ENCODE results near the gene ITGBL1. TPM values are rescaled to one million over a fixed set of nuclear protein-coding genes. Genes with fewer than 3 reads are reported as not detected.

The ITGBL1 gene
- total and polyA plus RNA-seq, 8 donors, result 0.53 to 36.6 (median 4.8) TPM; not detected in 1

GRCh38 chr13:101690871-101691270, 238.4 kb downstream of the ITGBL1 start:
- intact Hi-C loops (cut with DNase I; ENCODE audit: low total_unique reads), result no loop called here
- no peak overlapping the region for H3K27ac ChIP-seq
- TF ChIP-seq POLR2A (IDR thresholded peaks at IDR 0.05) (no peak), EP300 (IDR thresholded peaks at IDR 0.05) (no peak), CTCF (IDR thresholded peaks at IDR 0.05) (no peak), POLR2AphosphoS5 (IDR thresholded peaks at IDR 0.05) (no peak)

GRCh38 chr13:101691341-101691860, 238.9 kb downstream of the ITGBL1 start:
- intact Hi-C loops (cut with DNase I; ENCODE audit: low total_unique reads), result no loop called here
- Histone ChIP-seq H3K27ac (no peak overlapping the region), H3K27me3 (no peaks in the 10 kb centered on the region), H3K9me3 (no peaks in the 10 kb centered on the region), H3K36me3 (no peaks in the 10 kb centered on the region), H3K4me1 (no peaks in the 10 kb centered on the region), H3K4me3 (no peak overlapping the region)
- WGBS, 5 donors, result 83 to 91% (median 87%) methylated on average over 3 of the region's 3 CpGs
- no peak for DNase-seq
- TF ChIP-seq POLR2A (IDR thresholded peaks at IDR 0.05) (no peak), EP300 (IDR thresholded peaks at IDR 0.05) (no peak), POLR2AphosphoS5 (IDR thresholded peaks at IDR 0.05) (no peak), CTCF (IDR thresholded peaks at IDR 0.05) (no peak)

More at GRCh38 chr13:101690871-101691270, 238.4 kb downstream of the ITGBL1 start:
- Histone ChIP-seq H3K9me3 (no peaks in the 10 kb centered on the region), H3K36me3 (no peaks in the 10 kb centered on the region), H3K4me1 (no peaks in the 10 kb centered on the region), H3K27me3 (no peaks in the 10 kb centered on the region), H3K4me3 (no peak overlapping the region)
- DNase-seq, result no peak
- WGBS, 5 donors, result 38 to 50% (median 44%) methylated on average over 2 of the region's 2 CpGs

GRCh38 chr13:101695870-101696516, 243.5 kb downstream of the ITGBL1 start:
- no peaks in the 10 kb centered on the region for H3K9me3 ChIP-seq
- intact Hi-C loops (cut with DNase I; ENCODE audit: low total_unique reads), result no loop called here

GRCh38 chr13:101697745-101698144, 245.3 kb downstream of the ITGBL1 start:
- H3K4me3 ChIP-seq, result no peak overlapping the region
- H3K9me3 ChIP-seq, result no peaks in the 10 kb centered on the region
- no peaks in the 10 kb centered on the region for H3K36me3 ChIP-seq
- TF ChIP-seq EP300 (IDR thresholded peaks at IDR 0.05) (no peak), POLR2AphosphoS5 (IDR thresholded peaks at IDR 0.05) (no peak), POLR2A (IDR thresholded peaks at IDR 0.05) (no peak), CTCF (IDR thresholded peaks at IDR 0.05) (no peak)
- H3K27ac ChIP-seq, result no peak overlapping the region
- no peaks in the 10 kb centered on the region for H3K4me1 ChIP-seq
- no peaks in the 10 kb centered on the region for H3K27me3 ChIP-seq
- intact Hi-C loops (cut with DNase I; ENCODE audit: low total_unique reads), result no loop called here
- 73 to 80% (median 75%) methylated on average over 3 of the region's 3 CpGs for WGBS, 5 donors
- no peak for DNase-seq

More at GRCh38 chr13:101695870-101696516, 243.5 kb downstream of the ITGBL1 start:
- Histone ChIP-seq H3K36me3 (no peaks in the 10 kb centered on the region), H3K27me3 (no peaks in the 10 kb centered on the region), H3K27ac (no peak overlapping the region), H3K4me1 (no peaks in the 10 kb centered on the region), H3K4me3 (no peak overlapping the region)
- no peak for TF ChIP-seq POLR2A (IDR thresholded peaks at IDR 0.05)
- no peak for TF ChIP-seq EP300 (IDR thresholded peaks at IDR 0.05)
- no peak for TF ChIP-seq POLR2AphosphoS5 (IDR thresholded peaks at IDR 0.05)
- TF ChIP-seq CTCF (IDR thresholded peaks at IDR 0.05), result no peak
- 84 to 95% (median 92%) methylated on average over 4 of the region's 4 CpGs for WGBS, 5 donors
- DNase-seq, result no peak

All from stomach (tissue), 9 donors.